Measurements from ENCODE around the gene MICAL2. TPM values are rescaled to one million over a fixed set of nuclear protein-coding genes. Genes with fewer than 3 reads are reported as not detected.

The MICAL2 gene
- total RNA-seq, 1 donor from 2014 or later, result 367 TPM

DNA sequence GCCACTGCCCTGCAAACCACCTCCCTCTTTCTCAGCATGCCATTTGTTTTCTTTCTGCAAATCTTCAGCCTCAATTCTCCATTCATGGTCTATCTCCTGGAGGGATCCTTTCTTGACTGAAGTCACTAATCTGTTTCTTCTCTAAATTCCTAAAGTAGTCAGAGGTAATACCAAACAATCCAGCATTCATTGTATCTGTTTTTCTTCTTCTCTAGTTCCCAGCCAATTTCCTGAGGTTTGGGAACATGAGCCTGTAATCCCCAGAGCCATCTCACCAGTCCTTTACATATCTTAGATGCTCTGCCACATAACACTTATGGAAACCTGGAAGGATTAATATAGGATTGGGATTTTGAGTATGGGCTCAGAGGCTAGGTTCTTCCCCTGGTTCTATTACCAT is 86.5 kb downstream of the MICAL2 start:
- TF ChIP-seq, protein P1, sequence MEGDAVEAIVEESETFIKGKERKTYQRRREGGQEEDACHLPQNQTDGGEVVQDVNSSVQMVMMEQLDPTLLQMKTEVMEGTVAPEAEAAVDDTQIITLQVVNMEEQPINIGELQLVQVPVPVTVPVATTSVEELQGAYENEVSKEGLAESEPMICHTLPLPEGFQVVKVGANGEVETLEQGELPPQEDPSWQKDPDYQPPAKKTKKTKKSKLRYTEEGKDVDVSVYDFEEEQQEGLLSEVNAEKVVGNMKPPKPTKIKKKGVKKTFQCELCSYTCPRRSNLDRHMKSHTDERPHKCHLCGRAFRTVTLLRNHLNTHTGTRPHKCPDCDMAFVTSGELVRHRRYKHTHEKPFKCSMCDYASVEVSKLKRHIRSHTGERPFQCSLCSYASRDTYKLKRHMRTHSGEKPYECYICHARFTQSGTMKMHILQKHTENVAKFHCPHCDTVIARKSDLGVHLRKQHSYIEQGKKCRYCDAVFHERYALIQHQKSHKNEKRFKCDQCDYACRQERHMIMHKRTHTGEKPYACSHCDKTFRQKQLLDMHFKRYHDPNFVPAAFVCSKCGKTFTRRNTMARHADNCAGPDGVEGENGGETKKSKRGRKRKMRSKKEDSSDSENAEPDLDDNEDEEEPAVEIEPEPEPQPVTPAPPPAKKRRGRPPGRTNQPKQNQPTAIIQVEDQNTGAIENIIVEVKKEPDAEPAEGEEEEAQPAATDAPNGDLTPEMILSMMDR (IDR thresholded peaks at IDR 0.05; ENCODE audit: insufficient read depth, low read length, poor library complexity, severe bottlenecking), result no peak
- H3K27me3 ChIP-seq (ENCODE audit: control insufficient read depth, insufficient read depth, low read length), result no peaks in the 10 kb centered on the region
- DNase-seq (ENCODE audit: low read depth), result no peak
- H3K36me3 ChIP-seq (ENCODE audit: control insufficient read depth, insufficient read depth, low read length), result no peaks in the 10 kb centered on the region
- no peak overlapping the region for H3K4me3 ChIP-seq (ENCODE audit: low read depth, low read length)

DNA sequence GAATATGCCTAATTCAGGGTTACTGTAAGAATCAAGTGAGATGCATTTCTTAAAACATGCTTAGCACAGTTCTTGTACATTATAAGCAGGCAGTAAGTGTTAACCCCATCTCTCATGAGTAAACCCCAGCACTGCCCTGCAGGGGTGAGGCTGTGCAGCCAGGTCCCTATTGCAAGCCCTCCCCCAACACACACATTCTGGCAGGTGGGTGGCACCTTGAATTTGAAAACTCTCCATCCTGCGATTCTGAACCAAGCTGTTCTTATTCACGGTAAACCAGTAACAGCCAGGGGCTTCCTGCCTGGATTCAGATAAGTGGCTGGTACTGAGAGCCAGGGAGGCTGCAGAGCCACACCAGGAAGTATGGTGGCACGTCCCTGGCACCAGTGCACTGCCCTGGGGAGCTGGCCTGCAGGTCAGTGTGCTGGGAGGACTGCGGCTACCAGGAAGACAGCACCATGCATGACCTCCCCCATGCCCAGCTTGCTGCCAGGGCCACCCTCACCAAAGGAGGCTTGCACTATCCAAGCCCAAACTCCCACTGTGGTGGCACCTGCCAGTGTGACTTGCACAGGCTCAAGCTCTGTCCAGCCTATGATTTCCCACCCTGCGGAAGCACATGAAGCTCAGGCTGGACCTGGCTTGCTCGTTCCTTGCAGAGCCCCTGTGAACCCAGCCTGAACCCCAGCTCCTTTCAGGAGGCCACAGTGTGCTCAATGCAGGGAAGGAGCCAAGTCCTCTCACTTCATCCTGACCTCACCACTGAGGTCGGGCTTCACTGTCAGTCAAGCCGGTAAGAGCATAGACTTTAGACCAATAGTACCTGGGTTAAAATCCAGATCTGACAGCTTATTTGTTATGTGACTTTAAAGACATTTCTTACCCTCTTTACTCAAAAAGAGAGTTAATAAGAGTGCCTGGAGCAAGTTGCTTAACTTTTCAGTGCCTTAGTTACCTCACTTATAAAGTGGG is 88.1 kb downstream of the MICAL2 start:
- no peaks in the 10 kb centered on the region for H3K36me3 ChIP-seq (ENCODE audit: control insufficient read depth, insufficient read depth, low read length)
- no peak for DNase-seq (ENCODE audit: low read depth)
- TF ChIP-seq, protein P1 (IDR thresholded peaks at IDR 0.05; ENCODE audit: insufficient read depth, low read length, poor library complexity, severe bottlenecking), result no peak
- no peak overlapping the region for H3K4me3 ChIP-seq (ENCODE audit: low read depth, low read length)
- H3K27me3 ChIP-seq (ENCODE audit: control insufficient read depth, insufficient read depth, low read length), result no peaks in the 10 kb centered on the region

DNA sequence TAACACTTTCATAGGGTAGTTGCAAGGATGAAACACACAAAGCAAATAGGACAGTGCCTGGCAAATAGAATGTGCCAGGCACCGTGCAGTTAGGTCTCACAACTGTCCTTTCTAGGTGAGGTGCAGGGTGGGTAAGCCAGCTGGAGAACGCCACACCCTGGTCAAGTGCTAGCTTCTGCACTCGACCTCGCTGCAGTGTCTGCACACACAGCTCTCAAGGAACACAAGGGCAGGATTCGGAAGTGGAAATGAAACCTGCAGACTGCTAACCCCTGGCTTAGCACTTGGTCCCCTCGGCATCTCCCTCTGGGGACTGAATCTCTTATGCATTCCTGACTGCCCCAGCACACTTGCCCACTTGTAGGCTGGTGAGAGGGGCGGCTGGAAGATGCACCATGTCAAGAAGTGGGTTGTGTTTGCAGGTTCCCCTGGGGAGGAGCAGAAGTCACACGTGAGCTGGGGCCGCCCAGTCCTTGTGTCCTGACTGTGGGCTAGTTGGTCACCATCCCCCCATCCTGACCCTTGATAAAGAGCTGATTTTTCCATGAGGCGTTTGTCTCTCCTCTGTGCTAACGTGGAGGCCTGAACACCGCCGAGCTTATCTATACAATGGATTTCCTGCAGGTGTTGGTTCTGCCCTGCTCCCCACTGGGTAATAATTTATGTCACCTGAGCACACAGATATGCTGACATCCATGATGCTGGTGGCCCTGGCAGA is 89.0 kb downstream of the MICAL2 start:
- TF ChIP-seq, protein P1 (IDR thresholded peaks at IDR 0.05; ENCODE audit: insufficient read depth, low read length, poor library complexity, severe bottlenecking), result no peak
- peaks cover 2% of the 10 kb centered on the region for H3K36me3 ChIP-seq (ENCODE audit: control insufficient read depth, insufficient read depth, low read length)

DNA sequence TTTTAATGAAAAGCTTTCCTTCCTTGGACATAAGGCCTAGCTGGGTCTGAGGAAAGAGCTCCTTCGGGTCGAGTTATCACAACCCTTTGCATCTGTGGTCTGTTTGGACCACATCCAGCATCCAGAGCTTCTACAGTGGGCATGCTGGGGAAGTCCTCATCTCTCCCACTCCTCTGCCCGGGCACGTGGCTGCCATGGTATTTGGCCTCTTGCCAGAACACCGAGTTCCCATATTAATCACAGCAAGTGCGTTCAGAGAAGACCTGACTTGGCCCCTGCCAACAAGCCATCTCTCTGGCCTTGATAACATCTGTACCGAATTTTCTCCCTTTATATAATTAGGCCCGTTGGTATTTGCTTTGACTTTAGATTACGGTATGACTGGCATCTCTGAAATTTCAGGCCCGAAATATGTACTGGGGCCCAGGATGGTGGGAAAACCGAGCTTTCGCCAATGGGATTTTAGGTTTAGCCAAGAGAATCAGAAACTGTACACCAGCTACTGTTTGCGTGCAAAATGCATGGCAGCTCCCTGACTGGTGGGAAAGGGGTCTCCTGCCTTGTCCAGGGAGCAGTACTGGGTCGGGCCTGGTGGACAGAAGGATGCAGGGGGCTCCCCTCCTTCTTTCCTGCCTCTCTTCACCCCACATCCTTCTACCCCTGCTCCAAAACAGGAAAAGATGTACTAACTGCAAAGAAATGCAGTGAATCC is 90.0 kb downstream of the MICAL2 start:
- H3K27me3 ChIP-seq (ENCODE audit: control insufficient read depth, insufficient read depth, low read length), result no peaks in the 10 kb centered on the region
- H3K36me3 ChIP-seq (ENCODE audit: control insufficient read depth, insufficient read depth, low read length), result peaks cover 2% of the 10 kb centered on the region
- no peak for DNase-seq (ENCODE audit: low read depth)
- TF ChIP-seq, protein P1 (IDR thresholded peaks at IDR 0.05; ENCODE audit: insufficient read depth, low read length, poor library complexity, severe bottlenecking), result no peak
- H3K4me3 ChIP-seq (ENCODE audit: low read depth, low read length), result no peak overlapping the region

More for the DNA sequence above, 89.0 kb downstream of the MICAL2 start:
- no peak for DNase-seq (ENCODE audit: low read depth)
- Histone ChIP-seq H3K27me3 (ENCODE audit: control insufficient read depth, insufficient read depth, low read length) (no peaks in the 10 kb centered on the region), H3K4me3 (ENCODE audit: low read depth, low read length) (no peak overlapping the region)

DNA sequence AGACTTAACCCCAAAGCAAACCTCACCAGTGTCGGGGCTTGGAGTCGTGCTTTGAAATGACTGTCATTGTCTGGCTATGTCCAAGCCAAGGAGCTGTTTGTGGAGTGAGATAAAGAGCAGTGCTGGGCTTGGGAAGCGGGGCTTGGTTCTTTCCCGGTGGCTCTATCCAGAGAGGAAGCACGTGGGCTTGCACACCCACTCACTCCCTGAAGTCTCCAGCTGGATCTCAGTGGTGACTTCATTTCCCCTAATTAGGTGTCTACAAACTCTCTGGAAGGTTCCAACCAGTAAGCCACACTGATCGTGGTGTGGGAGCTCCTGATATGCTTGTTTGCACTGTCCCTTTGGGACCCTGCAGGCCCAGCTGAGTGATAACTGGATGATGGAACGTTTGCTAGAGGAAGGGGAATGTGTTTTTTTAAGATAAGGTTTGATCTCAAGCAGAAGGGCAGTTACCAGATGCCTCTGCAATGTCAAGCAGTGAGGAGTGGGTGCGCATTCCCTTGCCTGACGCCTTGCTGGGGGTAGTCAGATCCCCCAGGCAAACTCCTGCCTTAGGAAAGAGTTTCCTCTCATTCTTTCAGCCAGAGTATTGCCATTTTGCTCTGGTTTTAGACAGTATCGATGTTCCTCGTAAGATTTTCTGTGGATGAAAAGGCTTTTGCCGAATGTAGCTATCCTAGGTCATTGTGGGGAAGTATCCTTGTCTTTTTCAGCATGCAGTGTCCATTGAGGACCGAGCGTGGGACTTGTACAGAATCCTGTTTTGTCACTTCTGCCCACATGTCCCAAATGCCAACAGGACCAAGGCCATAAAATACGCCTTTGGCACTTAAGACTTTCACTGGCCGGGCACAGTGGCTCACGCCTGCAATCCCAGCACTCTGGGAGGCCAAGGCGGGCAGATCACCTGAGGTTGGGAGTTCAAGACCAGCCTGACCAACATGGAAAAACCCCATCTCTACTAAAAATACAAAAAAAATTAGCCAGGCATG is 90.9 kb downstream of the MICAL2 start:
- peaks cover 2% of the 10 kb centered on the region for H3K36me3 ChIP-seq (ENCODE audit: control insufficient read depth, insufficient read depth, low read length)
- H3K4me3 ChIP-seq (ENCODE audit: low read depth, low read length), result no peak overlapping the region
- DNase-seq (ENCODE audit: low read depth), result peak; percentile 56
- no peaks in the 10 kb centered on the region for H3K27me3 ChIP-seq (ENCODE audit: control insufficient read depth, insufficient read depth, low read length)
- TF ChIP-seq, protein P1 (IDR thresholded peaks at IDR 0.05; ENCODE audit: insufficient read depth, low read length, poor library complexity, severe bottlenecking), result no peak
